ENCODE results near the gene SLBP. TPM values are rescaled to one million over a fixed set of nuclear protein-coding genes. Genes with fewer than 3 reads are reported as not detected.

Gene SLBP
- total RNA-seq, 2 donors from 2014 or later, result 56.4 to 63.1 TPM

GRCh38 chr4:1666391-1666790, 45.7 kb downstream of the SLBP start:
- DNase-seq, result no peak
- Mint-ChIP-seq H3K36me3 (ENCODE audit: insufficient read depth in 2 of 2) (no peaks in the 10 kb centered on the region), H3K27me3 (ENCODE audit: low read depth) (no peaks in the 10 kb centered on the region), H3K4me1 (ENCODE audit: low read depth) (no peaks in the 10 kb centered on the region), H3K4me3 (no peak overlapping the region), H3K27ac (no peak overlapping the region), H3K9me3 (no peaks in the 10 kb centered on the region)
- ATAC-seq (replicated peaks in 1 of 2), result no peak

DNA sequence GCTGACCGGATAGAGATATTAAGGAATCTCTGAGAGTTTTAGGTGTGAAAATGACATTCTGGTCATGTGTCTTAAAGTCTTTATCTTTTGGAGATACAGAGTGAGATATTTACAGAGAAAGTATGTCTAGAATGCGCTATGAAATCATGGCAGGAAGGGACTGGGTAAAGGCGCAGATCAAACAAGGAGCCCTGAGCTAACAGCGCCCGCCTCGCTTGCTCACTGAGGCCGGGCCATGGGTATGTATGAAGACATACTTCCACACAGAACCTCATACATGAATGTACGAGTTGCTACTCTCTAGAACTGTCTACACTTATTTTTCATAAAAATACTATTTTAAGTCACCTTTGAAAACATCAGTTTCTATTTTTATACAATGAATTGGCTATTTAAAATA, 48.0 kb downstream of the SLBP start:
- no peaks in the 10 kb centered on the region for H3K27me3 Mint-ChIP-seq (ENCODE audit: low read depth)
- H3K27ac Mint-ChIP-seq, result no peak overlapping the region
- no peaks in the 10 kb centered on the region for H3K9me3 Mint-ChIP-seq
- DNase-seq (no peak), ATAC-seq (replicated peaks in 1 of 2) (no peak)
- no peak overlapping the region for H3K4me3 Mint-ChIP-seq
- H3K4me1 Mint-ChIP-seq (ENCODE audit: low read depth), result no peaks in the 10 kb centered on the region
- no peaks in the 10 kb centered on the region for H3K36me3 Mint-ChIP-seq (ENCODE audit: insufficient read depth in 2 of 2)

GRCh38 chr4:1663549-1663948, 48.6 kb downstream of the SLBP start:
- H3K27ac Mint-ChIP-seq, result no peak overlapping the region
- no peak overlapping the region for H3K4me3 Mint-ChIP-seq
- H3K36me3 Mint-ChIP-seq (ENCODE audit: insufficient read depth in 2 of 2), result no peaks in the 10 kb centered on the region
- ATAC-seq (replicated peaks in 1 of 2) (no peak), DNase-seq (no peak)
- no peaks in the 10 kb centered on the region for H3K4me1 Mint-ChIP-seq (ENCODE audit: low read depth)
- no peaks in the 10 kb centered on the region for H3K9me3 Mint-ChIP-seq
- H3K27me3 Mint-ChIP-seq (ENCODE audit: low read depth), result no peaks in the 10 kb centered on the region

DNA sequence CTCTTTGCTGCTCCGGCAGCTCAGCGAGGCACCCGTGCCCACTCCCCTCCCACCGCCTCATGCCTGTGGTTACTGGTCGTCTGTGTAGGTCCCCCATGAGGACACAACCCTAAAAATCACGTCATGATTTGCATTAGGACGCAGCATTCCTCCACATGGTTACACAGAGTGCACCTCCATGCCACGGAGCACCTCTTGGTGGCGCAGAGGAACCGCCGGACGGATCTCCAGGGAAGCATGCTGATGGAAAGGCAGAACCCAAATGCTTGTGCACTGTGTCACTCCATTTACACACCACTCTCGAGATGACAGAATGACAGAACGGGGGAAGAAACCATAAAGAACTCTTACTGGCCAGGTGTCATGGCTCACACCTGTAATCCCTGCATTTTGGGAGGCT, 50.4 kb downstream of the SLBP start:
- no peak for ATAC-seq (replicated peaks in 1 of 2)
- Mint-ChIP-seq H3K27ac (no peak overlapping the region), H3K27me3 (ENCODE audit: low read depth) (no peaks in the 10 kb centered on the region), H3K4me3 (no peak overlapping the region), H3K9me3 (no peaks in the 10 kb centered on the region), H3K36me3 (ENCODE audit: insufficient read depth in 2 of 2) (no peaks in the 10 kb centered on the region), H3K4me1 (ENCODE audit: low read depth) (no peaks in the 10 kb centered on the region)
- no peak for DNase-seq

- no peaks in the 10 kb centered on the region for H3K9me3 Mint-ChIP-seq
- no peaks in the 10 kb centered on the region for H3K36me3 Mint-ChIP-seq (ENCODE audit: insufficient read depth in 2 of 2)
- H3K27ac Mint-ChIP-seq, result no peak overlapping the region
- H3K4me1 Mint-ChIP-seq (ENCODE audit: low read depth), result no peaks in the 10 kb centered on the region
- H3K27me3 Mint-ChIP-seq (ENCODE audit: low read depth), result no peaks in the 10 kb centered on the region
- DNase-seq (no peak), ATAC-seq (replicated peaks in 1 of 2) (no peak)
- no peak overlapping the region for H3K4me3 Mint-ChIP-seq
Measured at GRCh38 chr4:1660948-1661677, 51.0 kb downstream of the SLBP start.

DNA sequence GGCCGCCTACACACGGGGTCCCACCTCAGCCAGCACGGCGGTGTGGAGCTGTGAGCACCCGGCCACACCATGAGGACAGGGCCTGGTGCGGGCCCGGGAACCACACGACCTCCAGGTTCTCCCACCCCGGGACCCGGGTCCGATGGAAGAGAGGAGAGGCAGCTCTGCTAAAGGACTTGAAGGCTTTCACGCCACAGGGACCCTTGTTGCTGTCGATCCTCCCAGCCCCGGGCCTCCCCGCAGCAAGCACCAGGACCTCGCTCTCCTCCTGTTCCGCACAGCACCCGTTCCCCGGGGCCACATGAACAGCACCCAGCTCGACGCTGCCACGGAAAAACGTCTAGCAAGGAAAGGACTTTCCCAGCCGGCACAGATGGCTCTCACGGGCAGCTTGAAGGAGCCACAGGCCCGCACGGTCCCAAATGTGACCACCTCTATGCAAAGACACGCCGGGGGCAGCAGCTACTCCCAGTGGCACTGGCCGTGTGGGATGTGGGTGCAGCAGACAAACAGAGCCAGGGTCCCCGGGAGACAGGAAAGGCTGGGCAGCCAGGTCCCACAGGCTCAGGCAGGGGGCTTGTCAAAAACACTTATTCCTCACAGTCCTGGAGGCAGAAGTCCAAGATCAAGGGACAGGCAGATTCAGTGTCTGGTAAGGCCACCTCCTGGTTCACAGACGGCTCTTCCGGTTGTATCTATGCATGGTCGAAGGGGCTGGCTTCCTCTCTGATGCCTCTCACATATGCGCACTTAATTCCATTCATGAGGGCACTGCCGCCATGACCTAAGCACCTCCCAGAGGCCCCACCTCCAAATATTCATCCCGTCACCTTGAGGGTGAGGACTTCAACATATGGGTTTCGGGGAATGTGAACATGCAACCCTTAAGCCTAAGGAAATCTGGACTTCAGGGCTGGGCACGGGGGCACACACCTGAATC, 52.7 kb downstream of the SLBP start:
- no peak overlapping the region for H3K27ac Mint-ChIP-seq
- H3K27me3 Mint-ChIP-seq (ENCODE audit: low read depth), result no peaks in the 10 kb centered on the region
- no peak overlapping the region for H3K4me3 Mint-ChIP-seq
- DNase-seq (no peak), ATAC-seq (replicated peaks in 1 of 2) (no peak)
- H3K9me3 Mint-ChIP-seq, result no peaks in the 10 kb centered on the region
- H3K4me1 Mint-ChIP-seq (ENCODE audit: low read depth), result no peaks in the 10 kb centered on the region
- no peaks in the 10 kb centered on the region for H3K36me3 Mint-ChIP-seq (ENCODE audit: insufficient read depth in 2 of 2)

DNA sequence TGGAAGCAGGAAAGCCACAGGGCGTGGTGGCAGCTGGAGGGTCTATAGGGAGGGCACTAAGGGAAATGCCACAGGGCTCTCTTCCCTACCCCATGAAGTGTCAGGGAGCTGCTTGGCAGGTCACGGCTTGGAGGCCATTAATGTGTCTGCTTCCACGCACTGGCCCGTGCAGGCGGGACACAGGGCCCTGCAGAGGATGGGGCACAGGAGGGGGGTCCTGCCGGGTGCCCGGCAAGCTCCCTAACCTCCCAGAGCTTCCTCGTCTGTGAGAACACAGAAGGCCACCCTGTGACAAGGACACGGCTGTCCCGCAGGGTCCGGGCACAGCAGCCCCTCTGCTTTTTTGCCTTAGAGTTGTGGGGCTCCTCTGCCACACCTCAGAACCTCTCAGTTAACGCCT, 53.5 kb downstream of the SLBP start:
- H3K27me3 Mint-ChIP-seq (ENCODE audit: low read depth), result no peaks in the 10 kb centered on the region
- H3K27ac Mint-ChIP-seq, result no peak overlapping the region
- no peaks in the 10 kb centered on the region for H3K4me1 Mint-ChIP-seq (ENCODE audit: low read depth)
- ATAC-seq (replicated peaks in 1 of 2), result no peak
- no peaks in the 10 kb centered on the region for H3K36me3 Mint-ChIP-seq (ENCODE audit: insufficient read depth in 2 of 2)
- H3K4me3 Mint-ChIP-seq, result no peak overlapping the region
- H3K9me3 Mint-ChIP-seq, result no peaks in the 10 kb centered on the region
- no peak for DNase-seq

GRCh38 chr4:1658146-1658545, 54.0 kb downstream of the SLBP start:
- DNase-seq (no peak), ATAC-seq (replicated peaks in 1 of 2) (no peak)
- H3K9me3 Mint-ChIP-seq, result no peaks in the 10 kb centered on the region
- no peaks in the 10 kb centered on the region for H3K27me3 Mint-ChIP-seq (ENCODE audit: low read depth)
- H3K4me1 Mint-ChIP-seq (ENCODE audit: low read depth), result no peaks in the 10 kb centered on the region
- no peaks in the 10 kb centered on the region for H3K36me3 Mint-ChIP-seq (ENCODE audit: insufficient read depth in 2 of 2)
- H3K4me3 Mint-ChIP-seq, result no peak overlapping the region
- H3K27ac Mint-ChIP-seq, result no peak overlapping the region

- Mint-ChIP-seq H3K9me3 (no peaks in the 10 kb centered on the region), H3K4me1 (ENCODE audit: low read depth) (no peaks in the 10 kb centered on the region), H3K27ac (no peak overlapping the region), H3K4me3 (no peak overlapping the region), H3K27me3 (ENCODE audit: low read depth) (no peaks in the 10 kb centered on the region), H3K36me3 (ENCODE audit: insufficient read depth in 2 of 2) (no peaks in the 10 kb centered on the region)
- no peak for DNase-seq
- no peak for ATAC-seq (replicated peaks in 1 of 2)
Measured at GRCh38 chr4:1656986-1657385, 55.1 kb downstream of the SLBP start.

- no peak overlapping the region for H3K27ac Mint-ChIP-seq
- H3K4me3 Mint-ChIP-seq, result no peak overlapping the region
- ATAC-seq (replicated peaks in 1 of 2), result no peak
- no peaks in the 10 kb centered on the region for H3K4me1 Mint-ChIP-seq (ENCODE audit: low read depth)
- no peaks in the 10 kb centered on the region for H3K27me3 Mint-ChIP-seq (ENCODE audit: low read depth)
- no peaks in the 10 kb centered on the region for H3K36me3 Mint-ChIP-seq (ENCODE audit: insufficient read depth in 2 of 2)
- H3K9me3 Mint-ChIP-seq, result no peaks in the 10 kb centered on the region
- DNase-seq, result no peak
Measured at GRCh38 chr4:1656132-1656531, 56.0 kb downstream of the SLBP start.

- DNase-seq, result no peak
Measured at GRCh38 chr4:1655676-1656075, 56.4 kb downstream of the SLBP start.

DNA sequence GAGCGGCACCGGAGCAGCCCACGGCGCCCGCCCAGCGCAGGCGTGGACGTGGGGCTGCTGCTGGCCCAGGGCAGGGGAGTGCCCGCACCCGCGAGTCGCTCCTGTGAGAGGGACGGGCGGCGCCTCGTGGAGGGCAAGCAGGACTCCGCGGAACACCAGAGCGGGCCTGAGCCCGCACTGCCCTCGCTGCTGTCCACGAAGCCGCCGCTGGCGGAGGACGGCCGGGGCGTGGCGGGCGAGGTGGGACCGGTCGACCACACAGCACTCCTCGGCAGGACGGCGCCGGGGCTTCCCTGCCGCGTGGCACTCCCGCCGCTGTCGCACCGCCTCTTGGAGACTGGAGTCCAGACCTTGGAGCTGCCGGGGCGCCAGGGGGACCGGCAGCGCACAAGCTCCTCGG, 57.0 kb downstream of the SLBP start:
- no peak for ATAC-seq (replicated peaks in 1 of 2)

More at GRCh38 chr4:1655676-1656075, 56.4 kb downstream of the SLBP start:
- Mint-ChIP-seq H3K9me3 (no peaks in the 10 kb centered on the region), H3K36me3 (ENCODE audit: insufficient read depth in 2 of 2) (no peaks in the 10 kb centered on the region), H3K4me1 (ENCODE audit: low read depth) (no peaks in the 10 kb centered on the region), H3K4me3 (no peak overlapping the region), H3K27me3 (ENCODE audit: low read depth) (no peaks in the 10 kb centered on the region), H3K27ac (no peak overlapping the region)
- ATAC-seq (replicated peaks in 1 of 2), result no peak

DNA sequence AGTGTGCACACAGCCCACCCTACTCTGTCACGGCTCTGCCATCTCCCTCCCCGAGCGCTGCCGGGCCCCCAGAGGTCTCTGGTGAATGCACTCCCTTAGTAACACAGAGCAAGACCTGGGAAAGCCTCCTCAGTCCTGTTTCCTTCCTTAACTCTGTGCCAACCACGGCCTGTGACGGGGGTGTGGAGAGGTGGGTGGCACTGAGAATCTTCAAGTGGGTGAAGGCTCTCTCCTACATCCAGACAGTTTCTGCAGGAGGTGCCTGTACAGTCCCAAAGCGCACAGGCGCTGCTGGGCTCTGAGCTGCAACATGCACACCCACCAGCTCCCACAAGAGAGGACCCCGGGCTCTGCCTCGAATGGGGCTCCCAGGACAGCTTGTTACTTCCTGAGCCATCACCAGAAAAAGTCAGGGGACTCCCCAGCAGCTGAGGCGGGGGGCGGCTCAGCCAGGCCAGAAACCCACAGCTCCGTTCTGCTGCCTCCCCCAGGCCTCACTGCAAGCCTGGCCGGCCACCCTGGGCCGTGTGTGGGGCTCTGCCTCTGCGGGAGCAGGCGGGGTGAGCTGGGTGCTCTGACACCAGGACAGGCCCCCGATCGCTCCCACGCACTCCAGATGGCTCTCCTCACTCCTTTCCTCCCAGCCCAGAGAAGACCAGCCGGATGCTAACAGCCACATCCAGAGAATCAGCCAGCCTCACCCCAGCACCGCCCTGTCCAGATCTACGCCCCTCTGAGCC, 57.7 kb downstream of the SLBP start:
- H3K4me1 Mint-ChIP-seq (ENCODE audit: low read depth), result no peaks in the 10 kb centered on the region
- peaks cover 2 to 4% of the 10 kb centered on the region in 2 donors for H3K36me3 Mint-ChIP-seq (ENCODE audit: insufficient read depth in 2 of 2)
- H3K9me3 Mint-ChIP-seq, result no peaks in the 10 kb centered on the region
- ATAC-seq (replicated peaks in 1 of 2) (no peak), DNase-seq (no peak)
- no peak overlapping the region for H3K4me3 Mint-ChIP-seq
- H3K27me3 Mint-ChIP-seq (ENCODE audit: low read depth), result no peaks in the 10 kb centered on the region
- no peak overlapping the region for H3K27ac Mint-ChIP-seq

More for the DNA sequence above, 57.0 kb downstream of the SLBP start:
- Mint-ChIP-seq H3K27me3 (ENCODE audit: low read depth) (no peaks in the 10 kb centered on the region), H3K27ac (no peak overlapping the region), H3K4me1 (ENCODE audit: low read depth) (no peaks in the 10 kb centered on the region), H3K9me3 (no peaks in the 10 kb centered on the region), H3K4me3 (no peak overlapping the region), H3K36me3 (ENCODE audit: insufficient read depth in 2 of 2) (peaks cover 2 to 3% of the 10 kb centered on the region in 2 donors)
- no peak for DNase-seq

Data from activated T-cell treated with anti-CD3 and anti-CD28 coated beads, Interleukin-2, amount 50 U/mL, for 72 hours (primary cell).